Caco-2 (cell line): Measurements from ENCODE around the gene INPP5K. TPM values are rescaled to one million over a fixed set of nuclear protein-coding genes. Genes with fewer than 3 reads are reported as not detected.

Experiments
- BruUV-seq: library from RNA; stranded (reverse); fragments of 400-500 nt; replicated peaks from 2 replicates; lab custom pipeline; 2021; lab: Mats Ljungman, UMichigan
- CTCF ChIA-PET: fragments of 300-600 bp; sonication (Branson Sonifier 250); formaldehyde crosslinking; loops from one replicate; lab custom pipeline; 2022; ENCODE audit warnings: antibody characterized with exemption; lab: Charles Lee
- POLR2A ChIA-PET: fragments of 300-600 bp; sonication (Branson Sonifier 250); formaldehyde crosslinking; loops from one replicate; lab custom pipeline; 2022; ENCODE audit warnings: antibody characterized with exemption; lab: Charles Lee
- DNase-seq, 2 experiments: peaks; one replicate each; pipeline versions ENCODE4 v3.0.0 to v3.0.0-alpha.2; 2020 to 2022
- H3K27me3 ChIP-seq: replicated peaks from 2 replicates; pipeline ENCODE4 v1.6.0; 2011; ENCODE audit warnings: low read length; ENCODE audit not compliant: control insufficient read depth, insufficient read depth
- H3K36me3 ChIP-seq: 2 replicates; pipeline ENCODE4 v1.5.1; 2011; ENCODE audit warnings: low read length; ENCODE audit not compliant: control insufficient read depth, insufficient read depth
- H3K4me1 ChIP-seq: fragments of 250-450 bp; sonication (Bioruptor Pico); 2 replicates; pipeline ENCODE4 v1.5.1; 2020; ENCODE audit warnings: mild to moderate bottlenecking
- H3K4me3 ChIP-seq: 2 replicates; pipeline ENCODE4 v1.5.1; 2011; ENCODE audit warnings: low read depth, mild to moderate bottlenecking, control low read depth, low read length
- H3K9me3 ChIP-seq: fragments of 250-450 bp; sonication (Bioruptor Pico); 2 replicates; pipeline ENCODE4 v1.5.1; 2020; ENCODE audit warnings: mild to moderate bottlenecking, moderate library complexity
- H3K27ac Mint-ChIP-seq: one replicate; pipeline ENCODE4 v1.8.0; 2022; ENCODE audit warnings: mixed read lengths; ENCODE audit not compliant: unreplicated experiment
- H3K27me3 Mint-ChIP-seq: one replicate; pipeline ENCODE4 v1.8.0; 2022; ENCODE audit warnings: mixed read lengths; ENCODE audit not compliant: insufficient read depth, unreplicated experiment
- H3K36me3 Mint-ChIP-seq: one replicate; pipeline ENCODE4 v1.8.0; 2022; ENCODE audit warnings: mild to moderate bottlenecking, mixed read lengths; ENCODE audit not compliant: insufficient read depth, unreplicated experiment
- H3K4me1 Mint-ChIP-seq: one replicate; pipeline ENCODE4 v1.8.0; 2022; ENCODE audit warnings: low read depth, mixed read lengths; ENCODE audit not compliant: unreplicated experiment
- H3K4me3 Mint-ChIP-seq: one replicate; pipeline ENCODE4 v1.8.0; 2022; ENCODE audit warnings: mild to moderate bottlenecking, moderate library complexity, mixed read lengths; ENCODE audit not compliant: unreplicated experiment
- H3K9me3 Mint-ChIP-seq: one replicate; pipeline ENCODE4 v1.8.0; 2022; ENCODE audit warnings: mixed read lengths; ENCODE audit not compliant: unreplicated experiment
- intact Hi-C: fragments of 100-400 bp; cut with micrococcal nuclease; formaldehyde crosslinking; loops from one replicate; pipeline ENCODE4 v1.10.0; 2022; ENCODE audit not compliant: unreplicated experiment
- total RNA-seq: library from RNA; stranded (reverse); gene quantifications from 2 replicates; pipeline ENCODE4 v1.2.3, GENCODE V29; 2022
- TF ChIP-seq, protein P1 (sequence below), 2 experiments: fragments of 200-600 bp in 1 of 2; IDR thresholded peaks; 1 replicate in 1 of 2; 2 replicates in 1 of 2; pipeline versions ENCODE4 v1.5.1 to v1.8.0; 2011 to 2022; ENCODE audit warnings: antibody characterized with exemption in 1 of 2, control low read depth in 1 of 2, inconsistent platforms in 1 of 2, low read depth in 1 of 2, low read length in 1 of 2, mild to moderate bottlenecking in 1 of 2, moderate library complexity in 1 of 2; ENCODE audit not compliant: insufficient read depth in 1 of 2, severe bottlenecking in 1 of 2, unreplicated experiment in 1 of 2

Gene INPP5K
- total RNA-seq, 1 experiment from 2014 or later, result 24.1 TPM

GRCh38 chr17:1486802-1487695 lies 29.4 kb downstream of the INPP5K start:
- Mint-ChIP-seq H3K4me3 (peak overlapping the region; percentile 83), H3K36me3 (peaks cover 60% of the 10 kb centered on the region), H3K27me3 (no peaks in the 10 kb centered on the region), H3K9me3 (no peaks in the 10 kb centered on the region), H3K27ac (peak overlapping the region; percentile 53), H3K4me1 (peaks cover 17% of the 10 kb centered on the region)
- intact Hi-C loops, result no loop called here
- ChIA-PET POLR2A (no interaction called here), CTCF (no interaction called here)
- Histone ChIP-seq H3K4me3 (no peak overlapping the region), H3K36me3 (no peaks in the 10 kb centered on the region; the same call in 1 of the 2 replicates), H3K27me3 (no peaks in the 10 kb centered on the region), H3K4me1 (peaks cover 27% of the 10 kb centered on the region), H3K9me3 (no peaks in the 10 kb centered on the region)
- TF ChIP-seq, protein P1, sequence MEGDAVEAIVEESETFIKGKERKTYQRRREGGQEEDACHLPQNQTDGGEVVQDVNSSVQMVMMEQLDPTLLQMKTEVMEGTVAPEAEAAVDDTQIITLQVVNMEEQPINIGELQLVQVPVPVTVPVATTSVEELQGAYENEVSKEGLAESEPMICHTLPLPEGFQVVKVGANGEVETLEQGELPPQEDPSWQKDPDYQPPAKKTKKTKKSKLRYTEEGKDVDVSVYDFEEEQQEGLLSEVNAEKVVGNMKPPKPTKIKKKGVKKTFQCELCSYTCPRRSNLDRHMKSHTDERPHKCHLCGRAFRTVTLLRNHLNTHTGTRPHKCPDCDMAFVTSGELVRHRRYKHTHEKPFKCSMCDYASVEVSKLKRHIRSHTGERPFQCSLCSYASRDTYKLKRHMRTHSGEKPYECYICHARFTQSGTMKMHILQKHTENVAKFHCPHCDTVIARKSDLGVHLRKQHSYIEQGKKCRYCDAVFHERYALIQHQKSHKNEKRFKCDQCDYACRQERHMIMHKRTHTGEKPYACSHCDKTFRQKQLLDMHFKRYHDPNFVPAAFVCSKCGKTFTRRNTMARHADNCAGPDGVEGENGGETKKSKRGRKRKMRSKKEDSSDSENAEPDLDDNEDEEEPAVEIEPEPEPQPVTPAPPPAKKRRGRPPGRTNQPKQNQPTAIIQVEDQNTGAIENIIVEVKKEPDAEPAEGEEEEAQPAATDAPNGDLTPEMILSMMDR (IDR thresholded peaks at IDR 0.05; ENCODE audit: insufficient read depth in 1 of 2, low read depth in 1 of 2, low read length in 1 of 2, severe bottlenecking in 1 of 2, unreplicated experiment in 1 of 2), result no peak
- peak in 1 of 2 experiments; percentile 61 for DNase-seq
- BruUV-seq, result no TSS peak

DNA sequence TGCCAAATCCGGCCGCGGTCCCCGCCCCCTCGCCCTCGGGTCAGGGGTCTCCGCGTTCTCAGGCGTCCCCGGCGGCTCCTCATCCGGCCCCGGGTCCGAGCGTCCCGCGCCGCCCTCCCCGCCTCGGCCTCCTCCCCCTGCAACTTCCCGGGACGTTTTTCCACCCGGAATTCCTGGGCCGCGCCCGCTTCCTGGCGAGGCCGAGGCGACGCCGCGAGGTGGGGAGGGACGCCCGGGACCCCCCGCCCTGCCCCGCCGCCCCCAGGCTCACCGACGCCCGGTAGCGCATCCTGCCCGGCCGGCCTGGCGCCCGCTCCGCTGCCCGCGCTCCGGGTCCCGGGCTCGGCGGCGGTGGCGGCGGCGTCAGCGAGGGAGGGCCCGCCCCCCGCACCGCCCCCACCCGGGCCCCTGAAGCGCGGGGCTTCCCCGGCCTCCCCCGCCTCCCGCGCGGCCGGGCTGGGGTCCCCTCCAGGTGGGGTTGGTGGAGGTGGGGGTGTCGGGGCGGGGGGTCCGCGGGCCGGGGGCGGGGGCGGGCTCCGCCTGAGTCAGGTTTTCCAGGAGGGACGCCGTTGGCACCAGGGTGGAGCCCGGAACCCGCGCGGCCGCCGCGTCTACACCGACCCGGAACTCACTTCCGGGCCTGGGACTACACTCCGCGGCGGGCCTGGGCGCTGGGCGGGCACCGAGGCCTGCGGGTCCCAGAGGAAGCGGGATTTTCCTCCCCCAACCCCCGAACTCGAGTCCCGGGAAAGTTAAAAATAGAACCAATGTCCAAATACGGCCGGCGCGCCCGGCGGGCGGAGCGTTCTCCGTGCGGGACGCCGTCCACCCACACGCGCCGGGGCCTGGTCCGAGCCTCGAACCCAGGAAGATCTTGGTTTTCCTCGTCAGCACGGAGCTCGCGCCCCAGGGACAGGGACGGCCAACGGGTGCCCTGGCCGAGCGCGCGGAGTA lies 30.7 kb downstream of the INPP5K start:
- POLR2A ChIA-PET, result no interaction called here
- peaks cover 65% of the 10 kb centered on the region for H3K36me3 Mint-ChIP-seq
- no peaks in the 10 kb centered on the region for H3K27me3 Mint-ChIP-seq
- TSS peak; percentile 81 for BruUV-seq
- H3K9me3 Mint-ChIP-seq, result no peaks in the 10 kb centered on the region
- Histone ChIP-seq H3K27me3 (no peaks in the 10 kb centered on the region), H3K36me3 (peaks cover 4% of the 10 kb centered on the region; the same call in 1 of the 2 replicates), H3K9me3 (no peaks in the 10 kb centered on the region), H3K4me1 (peaks cover 23% of the 10 kb centered on the region), H3K4me3 (peak overlapping the region; percentile 77)
- intact Hi-C loops, result loop anchor here (2.0 kb wide), 1 partner anchor 29 kb away; the partner anchor contains the start of gene CRK
- peak overlapping the region; percentile 91 for H3K27ac Mint-ChIP-seq
- CTCF ChIA-PET, result interaction anchor here (1.3 to 1.4 kb wide), 2 partner anchors 30 to 120 kb away, joined by 5 to 6 read pairs; no protein-coding TSS in a partner anchor
- peaks cover 16% of the 10 kb centered on the region for H3K4me1 Mint-ChIP-seq
- H3K4me3 Mint-ChIP-seq, result peak overlapping the region; percentile 83
- TF ChIP-seq, protein P1 (IDR thresholded peaks at IDR 0.05; ENCODE audit: insufficient read depth in 1 of 2, low read depth in 1 of 2, low read length in 1 of 2, severe bottlenecking in 1 of 2, unreplicated experiment in 1 of 2), result no peak
- peak; percentile 65 to 75 for DNase-seq
